ENCODE results near the gene NKD1. TPM values are rescaled to one million over a fixed set of nuclear protein-coding genes. Genes with fewer than 3 reads are reported as not detected.

The NKD1 gene
- total RNA-seq, 1 donor from 2014 or later: 15.7 TPM

DNA sequence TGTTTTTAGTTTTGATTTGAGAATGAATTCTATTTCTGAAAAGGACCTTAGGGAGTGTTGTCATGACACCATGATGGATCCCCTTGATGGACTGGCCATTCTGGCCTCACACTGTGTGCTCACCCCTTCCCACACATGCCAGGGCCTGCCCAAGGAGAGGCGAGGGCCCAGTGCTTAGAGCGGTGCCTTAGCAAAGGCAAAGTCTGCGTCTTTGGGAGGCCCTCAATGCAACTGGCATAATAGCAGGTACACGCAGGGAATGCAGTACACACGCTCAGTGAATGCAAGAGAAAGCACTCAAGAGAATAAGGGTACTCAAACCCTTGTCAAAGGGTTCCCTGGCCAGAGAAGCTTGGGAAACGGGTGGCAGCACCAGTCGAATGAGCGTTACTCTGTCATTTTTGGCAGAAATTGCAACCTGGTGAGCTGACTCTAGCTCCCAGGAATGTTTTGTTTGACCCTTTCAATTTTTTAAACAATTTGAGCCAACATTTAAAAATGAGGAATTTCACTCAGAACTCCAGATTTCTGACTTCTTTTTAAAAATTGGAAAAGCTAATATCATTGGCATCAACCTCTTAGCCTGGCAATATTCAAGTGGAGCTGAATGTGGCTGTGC lies 32.1 kb downstream of the NKD1 start:
- DNase-seq: no peak

DNA sequence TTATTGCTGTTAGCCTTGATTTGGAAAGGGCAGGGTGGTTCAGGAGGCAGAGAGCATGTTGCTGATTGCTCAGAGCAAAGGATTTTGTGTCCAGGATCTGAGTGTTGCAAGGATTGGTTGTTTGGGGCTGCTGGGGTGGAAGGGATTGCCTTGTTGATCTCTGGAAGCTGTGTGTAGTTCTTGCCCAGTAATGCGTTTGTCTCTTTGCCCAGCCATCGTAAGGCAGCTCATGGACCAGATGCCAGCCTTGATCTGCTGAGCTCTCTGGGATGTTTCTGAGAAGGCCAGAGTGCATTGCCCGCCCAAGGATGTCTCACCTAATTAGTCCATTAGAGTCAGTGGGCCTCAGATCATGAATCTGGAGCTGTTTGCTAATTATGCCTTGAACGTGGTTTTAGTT lies 33.6 kb downstream of the NKD1 start:
- no peak for DNase-seq

DNA sequence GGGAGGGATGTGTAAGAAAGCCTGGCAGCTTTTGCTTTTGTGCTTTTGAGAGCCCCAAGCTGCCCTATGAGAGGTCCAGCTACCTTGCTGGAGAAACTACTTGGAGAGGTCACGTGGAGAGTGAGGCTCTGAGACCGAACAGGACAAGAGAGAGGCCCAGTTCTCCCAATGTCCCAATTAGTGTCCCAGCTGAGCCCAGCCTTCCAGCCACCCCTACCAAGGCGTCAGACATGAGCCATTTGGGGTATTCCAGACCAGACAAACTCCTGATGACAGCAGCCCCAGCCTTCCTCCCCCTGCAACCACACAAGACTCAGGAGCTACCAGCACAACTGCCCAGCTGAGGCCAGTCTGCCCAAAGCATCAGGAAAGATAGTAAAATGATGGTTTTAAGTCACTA lies 35.0 kb downstream of the NKD1 start:
- DNase-seq: no peak

DNA sequence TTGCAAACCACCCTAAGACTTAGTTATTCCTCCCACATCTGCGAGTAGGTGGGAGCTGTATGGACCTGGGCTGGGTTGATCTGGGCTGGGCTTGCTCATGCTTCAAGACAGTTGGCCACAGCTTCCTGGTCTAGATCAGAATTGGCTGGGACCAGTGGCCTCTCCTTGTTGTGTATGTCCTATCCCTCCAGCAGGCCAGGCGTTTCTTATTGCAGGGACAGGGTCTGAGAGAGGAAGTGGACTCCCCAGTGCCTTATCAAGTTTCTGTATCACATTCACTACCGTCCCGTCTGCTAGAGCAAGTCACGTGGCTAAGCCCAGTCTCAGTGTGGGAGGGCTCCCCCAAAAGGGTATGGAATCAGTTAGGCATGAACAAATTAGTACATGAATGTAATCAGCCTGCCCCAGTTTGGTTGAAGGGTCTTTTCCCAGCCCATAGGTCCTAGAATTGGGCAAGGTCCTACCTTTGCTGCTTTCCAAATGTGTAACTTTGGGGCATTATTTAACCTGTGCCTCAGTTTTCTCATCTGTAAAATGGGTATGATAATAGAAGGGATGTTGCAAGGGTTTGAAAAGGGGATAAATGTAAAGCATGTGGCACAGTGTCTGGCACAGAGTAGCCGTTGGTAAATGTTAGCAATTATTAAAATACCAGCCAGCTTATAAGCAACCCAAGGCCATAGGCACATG lies 36.0 kb downstream of the NKD1 start:
- no peak for DNase-seq

DNA sequence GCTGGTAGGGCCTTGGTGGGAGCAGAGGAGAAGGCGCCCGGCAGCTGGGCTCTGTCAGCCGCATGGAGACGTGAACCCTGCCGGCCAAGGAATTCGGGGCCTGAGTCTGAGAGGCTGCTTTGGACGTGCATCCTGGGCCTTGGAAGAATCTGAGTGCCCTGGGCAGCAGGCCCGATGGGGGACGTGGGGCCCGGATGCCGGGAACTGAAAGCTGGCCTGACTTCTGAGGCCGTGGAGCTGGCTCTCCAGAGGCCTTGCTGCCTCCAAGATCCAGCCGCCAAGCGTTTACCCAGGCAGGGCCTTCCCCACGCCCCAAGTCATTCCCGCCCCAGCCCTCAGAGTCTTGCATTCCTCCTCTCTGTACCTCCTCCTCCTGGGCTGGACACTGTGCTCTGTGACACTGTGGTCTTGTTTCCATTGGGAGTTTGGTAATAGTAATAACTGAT lies 37.2 kb downstream of the NKD1 start:
- DNase-seq: peak; percentile 85

DNA sequence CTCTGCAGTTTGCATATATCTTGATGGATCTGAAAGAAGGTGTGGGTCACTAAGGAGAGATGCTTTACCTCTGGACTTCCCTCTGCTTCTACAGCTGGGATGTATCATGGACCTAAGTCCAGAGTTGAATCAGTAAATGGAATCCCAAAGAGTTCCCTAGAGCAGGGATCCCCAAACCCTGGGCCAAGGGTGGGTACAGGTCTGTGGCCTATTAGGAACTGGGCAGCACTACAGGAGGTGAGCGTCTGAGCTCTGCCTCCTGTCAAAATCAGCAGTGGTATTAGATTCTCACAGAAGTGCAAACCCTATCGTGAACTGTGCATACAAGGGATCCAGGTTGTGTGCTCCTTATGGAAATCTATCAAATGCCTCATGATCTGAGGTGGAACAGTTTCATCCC lies 39.3 kb downstream of the NKD1 start:
- no peak for DNase-seq

DNA sequence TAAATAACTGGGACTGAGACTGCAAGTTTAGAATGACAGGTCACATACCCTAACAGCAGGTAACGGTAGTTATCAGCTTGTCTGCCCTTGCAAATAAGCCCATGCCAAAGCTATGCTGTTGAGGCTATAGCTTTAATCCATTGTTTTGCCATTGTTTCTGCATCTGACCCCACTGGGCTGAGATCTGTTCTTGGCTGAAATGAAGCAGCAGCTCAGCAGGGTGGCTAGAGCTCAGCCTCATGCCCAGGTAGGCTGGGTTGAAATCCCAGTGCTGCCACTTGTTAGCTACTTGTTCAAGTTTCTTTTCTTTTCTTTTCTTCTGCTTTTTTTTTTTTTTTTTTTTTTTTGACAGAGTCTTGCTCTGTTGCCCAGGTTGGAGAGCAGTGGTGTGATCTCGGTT lies 40.1 kb downstream of the NKD1 start:
- DNase-seq: no peak

DNA sequence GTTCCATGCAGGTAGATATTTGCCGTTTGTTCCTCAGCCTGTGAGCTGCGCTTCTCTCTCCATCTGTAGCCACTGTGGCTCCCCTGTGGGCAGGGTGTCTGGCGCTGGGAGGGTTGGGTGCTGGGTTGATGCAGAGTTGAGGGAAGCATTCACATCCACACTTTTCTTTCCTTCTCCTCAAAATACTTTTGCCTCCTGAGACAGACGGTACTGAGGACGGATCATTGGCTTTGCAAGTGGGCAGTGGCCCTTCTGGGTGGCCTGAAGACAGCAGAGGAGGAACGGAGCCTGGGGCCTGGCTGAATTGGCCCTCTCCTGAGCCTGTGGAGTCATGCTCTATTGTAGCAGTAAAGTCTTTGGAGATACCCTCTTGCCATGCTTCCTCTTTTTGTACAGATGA lies 43.0 kb downstream of the NKD1 start:
- no peak for DNase-seq

DNA sequence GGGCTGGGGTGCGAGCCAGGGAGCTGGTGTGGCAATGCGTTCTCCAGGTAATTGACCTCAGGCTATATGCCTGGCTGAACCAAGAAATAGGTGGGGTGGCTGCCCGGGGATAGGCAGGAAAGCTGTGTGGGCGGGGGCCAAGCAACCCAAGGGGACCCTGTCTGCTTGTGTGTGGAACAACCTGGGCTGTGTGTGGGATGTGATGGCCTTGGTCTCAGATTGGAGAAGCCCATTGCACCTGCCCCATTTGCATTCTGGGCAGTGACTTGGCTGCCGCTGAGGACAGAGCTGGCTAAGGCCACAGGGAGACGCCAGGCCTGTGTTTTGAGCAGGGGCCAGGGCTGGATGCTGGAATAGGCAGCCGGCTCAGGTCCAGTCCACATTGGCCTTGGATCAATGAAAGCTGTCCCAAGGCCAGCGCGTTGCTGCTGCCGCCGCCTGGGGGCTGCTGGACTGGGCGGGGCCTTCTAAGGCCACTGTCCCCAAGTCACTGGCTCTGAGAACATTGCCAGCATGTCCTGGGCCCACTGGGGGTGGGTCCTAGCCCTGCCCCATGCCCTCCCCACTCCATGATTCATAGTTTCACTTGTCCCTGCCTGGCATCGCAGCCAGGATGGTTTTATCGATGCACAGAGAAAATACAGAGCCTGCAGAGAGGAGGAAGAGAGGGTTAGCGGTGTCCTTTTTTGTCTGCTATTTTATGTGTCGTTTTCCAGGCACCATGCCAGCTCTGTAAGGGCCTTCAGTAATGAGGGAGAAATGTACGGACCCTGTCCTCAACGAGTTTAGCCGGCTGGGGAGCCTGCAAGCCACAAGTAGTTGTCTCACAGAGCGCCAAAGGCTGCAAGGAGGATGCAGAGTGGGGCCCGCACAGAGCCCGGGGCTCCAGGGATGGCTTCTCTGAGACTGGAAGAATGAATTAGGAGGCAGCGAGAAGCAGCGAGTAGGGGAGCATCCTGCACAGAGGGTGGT lies 43.9 kb downstream of the NKD1 start:
- DNase-seq: peak; percentile 57

DNA sequence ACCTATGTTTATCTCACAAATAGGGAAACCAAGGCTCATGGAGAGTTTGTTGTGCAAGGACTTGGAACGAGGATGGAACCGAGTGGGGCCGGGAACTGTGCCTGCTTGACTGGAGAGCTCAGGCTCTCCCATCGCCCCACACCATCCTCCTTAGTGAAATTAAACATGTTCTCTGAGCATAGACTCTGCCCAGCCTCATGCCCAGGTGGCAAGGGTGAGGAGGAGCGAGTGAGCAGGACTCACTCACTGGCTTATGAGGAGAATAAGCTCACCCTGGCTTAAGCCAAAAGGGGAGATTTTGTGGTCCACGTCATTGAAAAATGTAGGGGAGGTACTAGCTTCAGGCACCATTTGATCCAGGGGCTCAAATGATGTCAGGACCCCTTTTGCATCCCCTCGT lies 44.8 kb downstream of the NKD1 start:
- no peak for DNase-seq

DNA sequence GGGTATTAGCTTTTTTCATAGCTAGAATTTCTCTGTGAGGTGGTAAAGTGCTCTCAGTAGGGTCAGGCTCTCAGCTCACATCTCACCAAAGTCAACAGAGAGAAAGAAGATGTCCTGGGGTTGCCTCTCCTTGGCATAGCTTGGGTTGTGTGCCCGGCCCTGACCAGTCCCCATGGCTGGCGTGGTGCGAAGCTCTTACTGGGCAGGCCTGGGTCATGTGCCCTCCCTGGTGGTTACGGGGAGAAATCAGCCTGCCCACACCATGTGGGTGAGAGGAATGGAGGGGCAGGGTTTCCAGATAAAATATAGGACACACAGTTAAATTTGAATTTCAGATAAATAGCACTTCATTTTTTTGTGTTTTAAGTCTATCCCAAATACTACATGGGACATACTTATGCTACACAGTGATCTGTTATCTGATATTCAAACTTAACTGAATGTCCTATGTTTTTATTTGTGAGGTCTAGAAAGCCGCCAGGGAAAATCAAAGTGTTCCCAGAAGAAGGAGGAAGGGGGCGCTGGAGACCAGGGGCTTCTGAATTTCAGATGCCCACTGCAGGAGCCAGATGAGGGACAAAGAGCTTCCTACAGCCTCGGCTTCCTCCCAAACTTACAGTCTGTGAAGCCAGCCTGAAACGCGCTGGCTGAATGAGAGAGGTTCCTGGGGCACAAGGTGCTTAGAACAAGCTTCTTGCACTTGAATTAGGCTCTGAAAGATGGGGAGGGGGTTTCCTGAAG lies 45.4 kb downstream of the NKD1 start:
- peak; percentile 68 for DNase-seq

DNA sequence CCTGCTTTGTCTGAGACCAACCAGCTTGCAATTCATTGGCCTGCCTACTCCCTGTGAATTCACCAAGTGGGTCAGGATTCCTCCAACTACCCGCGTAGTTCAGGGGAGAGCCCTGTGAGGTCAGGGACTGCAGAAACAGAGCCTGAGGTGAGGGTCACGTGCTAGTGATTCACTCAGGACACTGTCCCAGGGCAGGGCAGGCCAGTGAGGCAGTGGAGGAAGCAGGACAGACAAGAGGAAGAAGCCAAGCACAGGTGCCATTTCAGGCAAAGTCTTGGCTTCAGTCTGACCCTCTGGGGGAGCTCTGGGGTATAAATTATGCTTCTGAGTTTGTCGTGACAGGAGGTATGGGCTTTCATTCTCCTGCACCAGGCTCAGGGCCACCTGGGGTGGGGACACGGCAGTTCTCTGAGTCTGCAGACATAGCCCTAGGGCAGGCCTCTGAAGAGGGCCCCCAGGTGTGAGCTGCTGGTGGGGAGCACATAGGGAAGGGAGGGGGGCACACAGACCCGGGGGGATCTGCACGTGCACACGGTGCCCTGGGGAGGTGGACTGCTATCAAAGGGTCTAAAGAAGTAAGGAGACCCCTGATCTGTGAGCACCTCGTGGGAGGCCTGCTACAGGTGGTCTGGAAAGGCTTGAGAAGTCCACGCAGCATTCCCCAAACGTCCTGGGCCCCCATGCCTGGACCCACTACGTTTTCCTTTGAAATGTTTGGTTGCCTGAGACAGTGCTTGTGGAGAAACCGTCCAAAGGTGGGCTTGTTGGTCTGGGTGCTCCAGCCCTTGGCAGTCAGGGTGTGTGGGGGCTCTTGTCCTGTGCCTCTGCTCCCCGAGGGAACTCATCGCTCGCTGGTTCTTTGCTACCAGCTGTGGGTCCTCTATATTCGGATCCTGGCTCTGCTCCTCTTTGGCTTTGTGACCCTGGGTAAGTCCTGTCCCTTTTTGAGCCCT lies 46.4 kb downstream of the NKD1 start:
- no peak for DNase-seq

DNA sequence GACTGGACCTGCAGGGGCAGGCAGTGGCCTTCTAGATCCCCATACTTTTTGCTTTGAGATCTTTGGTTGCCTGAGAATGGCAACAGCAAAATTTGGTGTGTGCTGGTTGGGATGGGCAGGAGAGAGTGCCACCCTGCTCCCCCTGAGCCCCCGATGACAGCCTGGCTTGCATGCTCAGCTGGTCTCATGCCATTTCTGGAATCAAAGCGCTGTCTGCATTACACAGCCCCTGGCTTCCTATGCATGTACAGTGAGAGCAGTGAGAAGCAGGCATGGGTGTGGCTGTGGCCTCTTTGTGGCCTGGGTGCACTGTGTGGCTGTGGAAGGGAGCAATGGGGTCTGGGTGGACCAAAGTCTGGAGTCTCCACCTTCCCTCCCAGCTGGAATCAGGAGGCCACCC lies 47.7 kb downstream of the NKD1 start:
- DNase-seq: no peak

DNA sequence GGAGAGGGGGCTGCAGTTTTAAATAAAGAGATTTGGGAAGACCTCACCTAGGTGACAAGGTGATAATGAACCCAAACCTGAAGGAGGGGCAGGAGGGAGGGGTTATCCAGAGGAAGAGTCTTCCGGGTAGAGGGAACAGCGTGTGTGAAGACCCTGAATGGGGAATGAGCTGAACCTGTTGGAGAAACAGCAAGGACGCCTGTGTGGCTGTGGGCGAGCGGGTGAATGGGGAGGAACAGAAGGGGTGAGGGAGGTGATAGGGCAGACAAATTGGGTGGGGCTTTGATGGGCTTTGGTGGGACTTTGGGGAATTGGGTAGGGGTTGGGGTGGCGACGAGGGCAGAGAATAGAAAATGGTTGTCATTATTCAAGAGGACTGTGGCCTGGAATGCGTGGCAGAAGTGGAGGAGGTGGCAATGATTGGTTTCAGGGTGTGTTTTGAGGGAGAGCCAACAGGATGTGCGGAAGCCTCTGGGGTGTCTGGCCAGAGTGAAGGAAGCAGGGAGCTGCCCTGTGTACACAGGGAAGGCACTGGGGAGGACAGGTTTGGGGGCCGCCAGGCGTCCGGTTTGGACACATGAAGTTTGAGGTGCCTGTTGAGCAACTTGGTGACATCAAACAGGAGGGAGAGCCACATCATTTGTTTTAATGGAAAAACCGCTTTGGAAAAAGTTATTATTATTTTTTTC lies 48.7 kb downstream of the NKD1 start:
- DNase-seq: no peak

DNA sequence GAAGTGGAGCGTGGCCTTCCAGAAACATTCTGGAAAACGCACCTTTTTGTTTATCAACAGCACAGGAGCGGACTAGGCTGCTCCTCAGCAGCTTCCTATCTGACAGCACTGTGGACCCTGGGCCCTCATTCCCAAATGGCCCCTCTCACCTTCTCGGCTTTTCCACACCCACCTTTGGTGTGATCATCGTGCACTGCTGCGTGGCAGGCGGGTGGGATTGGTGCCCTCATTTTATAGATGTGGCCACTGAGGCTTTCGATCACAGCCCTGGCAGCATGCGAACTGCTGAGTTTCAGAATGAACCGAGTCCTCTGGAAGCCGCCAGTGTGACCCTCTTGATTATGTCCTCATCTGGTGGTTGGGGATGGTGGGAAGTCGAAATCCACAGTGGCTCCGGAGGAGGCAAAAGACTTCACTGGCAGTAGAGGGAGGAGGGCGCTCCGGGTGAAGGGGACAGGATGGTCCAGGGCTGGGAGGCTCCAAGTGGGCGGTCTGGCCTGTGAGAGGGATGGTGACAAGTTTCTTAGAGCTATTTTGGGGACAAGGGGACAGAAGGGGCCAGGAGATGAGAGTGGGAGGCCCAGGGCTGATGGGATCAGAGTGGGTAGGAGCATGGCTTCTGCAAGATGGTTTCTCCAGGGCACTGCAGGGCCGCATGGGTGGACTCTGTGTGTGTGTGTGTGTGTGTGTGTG lies 49.5 kb downstream of the NKD1 start:
- DNase-seq: peak; percentile 47

DNA sequence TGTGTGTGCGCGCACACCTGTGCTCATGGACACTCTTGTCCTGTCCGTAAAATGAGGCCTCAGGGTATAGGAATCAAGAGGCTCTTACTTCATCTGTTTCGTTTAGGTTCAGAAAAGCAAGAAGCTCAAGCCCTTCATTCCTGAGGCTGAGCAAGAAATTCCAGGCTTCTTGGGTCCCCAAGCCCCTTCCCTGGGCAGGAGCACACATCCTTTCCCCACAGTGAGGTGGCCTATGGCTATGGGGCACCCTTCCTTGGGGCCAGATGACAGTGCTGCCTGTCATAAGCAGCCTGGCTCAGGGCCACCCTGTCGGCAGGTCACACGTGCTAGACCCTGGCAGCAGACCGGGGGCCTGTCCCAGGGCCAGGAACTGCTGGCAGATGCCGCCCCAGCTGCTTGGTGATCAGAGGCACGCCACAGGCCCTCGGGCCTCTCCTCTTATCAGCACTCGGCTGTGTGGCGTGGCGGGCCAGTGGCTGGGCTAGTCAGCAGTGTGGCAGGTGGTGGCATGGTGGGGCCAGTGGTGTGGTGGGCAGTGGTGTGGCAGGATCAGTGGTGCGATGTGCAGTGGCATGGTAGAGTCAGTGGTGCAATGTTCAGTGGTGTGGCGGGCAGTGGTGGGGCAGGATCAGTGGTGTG lies 50.2 kb downstream of the NKD1 start:
- DNase-seq: peak; percentile 90

DNA sequence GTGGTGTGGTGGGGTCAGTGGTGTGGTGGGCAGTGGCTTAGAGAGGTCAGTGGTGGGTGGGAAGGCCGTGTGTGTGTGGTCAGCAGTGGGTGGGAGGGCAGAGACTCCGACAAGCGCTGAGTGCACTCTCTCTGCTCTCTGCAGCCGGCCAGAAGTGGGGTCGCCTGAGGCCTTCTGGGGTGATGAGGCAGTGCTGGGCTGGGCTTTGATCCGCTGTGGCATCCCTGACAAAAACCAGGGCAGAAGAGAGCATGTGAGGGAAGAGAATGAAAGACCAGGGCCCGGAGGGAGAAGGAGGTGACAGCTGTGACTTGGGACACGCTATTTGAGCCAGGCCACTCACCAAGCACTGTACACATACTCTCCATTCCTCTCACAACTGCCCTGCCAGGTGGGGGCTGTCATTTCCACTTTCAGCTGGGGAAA lies 50.8 kb downstream of the NKD1 start:
- no peak for DNase-seq

DNA sequence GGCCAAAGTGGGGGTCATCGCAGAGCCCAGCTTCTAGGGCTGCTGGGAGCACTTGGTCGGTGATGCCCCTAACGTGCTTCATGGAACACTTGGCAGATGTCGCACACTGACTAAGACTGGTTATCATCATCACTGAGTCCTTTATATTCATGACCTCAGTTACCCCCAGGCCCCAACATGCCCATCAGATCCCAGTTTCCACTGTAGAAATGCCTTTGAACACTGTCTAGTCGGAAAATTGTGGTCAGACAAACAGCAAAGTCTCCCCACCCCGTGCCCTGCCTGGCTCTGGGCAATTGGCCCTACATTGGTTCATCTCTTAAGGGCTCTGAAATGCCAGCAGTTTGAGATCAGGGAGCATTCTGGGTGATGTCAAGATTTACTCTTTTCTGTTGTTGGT lies 51.3 kb downstream of the NKD1 start:
- DNase-seq: no peak

DNA sequence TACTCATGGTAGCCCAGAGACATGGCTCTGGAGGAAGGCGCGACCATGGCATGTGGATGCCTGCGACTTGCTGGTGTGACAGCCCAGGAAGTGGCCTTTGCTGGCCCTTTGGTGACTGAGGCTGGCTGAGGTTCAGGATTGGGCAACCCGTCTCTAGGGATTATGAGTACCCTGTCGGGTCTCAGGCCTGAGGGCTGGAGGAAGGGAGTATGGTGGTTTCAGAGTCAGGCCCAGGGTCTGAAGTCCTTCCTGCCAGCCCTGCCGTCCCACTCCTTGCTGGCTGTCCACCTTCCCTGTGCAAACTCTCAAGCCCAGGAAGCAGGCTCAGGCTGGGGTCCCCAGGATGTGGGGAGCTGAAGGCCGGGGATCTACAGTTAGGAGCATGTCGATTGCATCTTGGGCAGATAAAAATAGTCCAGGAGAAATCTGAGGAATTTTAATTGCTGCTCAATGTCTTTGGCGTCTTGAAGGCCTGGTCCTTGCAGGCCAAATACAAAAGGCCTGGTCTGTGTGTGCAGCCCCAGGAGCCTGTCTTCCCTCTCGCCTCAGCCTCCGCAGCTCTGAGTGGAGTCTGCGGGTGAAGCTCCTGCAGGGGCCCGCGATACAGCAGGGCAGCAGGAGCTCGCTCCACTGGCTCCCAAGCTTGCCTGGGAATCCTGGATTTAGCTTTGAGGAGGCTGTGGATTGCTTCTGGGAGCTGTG lies 52.5 kb downstream of the NKD1 start:
- peak; percentile 45 for DNase-seq
